NCI-H1436 (cell line): ENCODE data around the gene TLCD3B.
A peak's percentile ranks its signal among the peaks of the same experiment; 100 is the strongest.
"Not testable (repeated sequence)": the region's sequence is repeated elsewhere in the genome, so short reads cannot be mapped to it uniquely, and the experiment has no call there.

ENCODE experiments used
- DNase-seq: peaks from one replicate; lab custom pipeline; 2025; lab: John Stamatoyannopoulos, UW

TLCD3B gene

GRCh38 chr16:30060836-30061554 is 29.9 kb upstream of the TLCD3B start:
- DNase-seq = no peak

- DNase-seq = no peak
These were observed 29.3 kb upstream of the TLCD3B start for GRCh38 chr16:30060346-30060745.

DNA sequence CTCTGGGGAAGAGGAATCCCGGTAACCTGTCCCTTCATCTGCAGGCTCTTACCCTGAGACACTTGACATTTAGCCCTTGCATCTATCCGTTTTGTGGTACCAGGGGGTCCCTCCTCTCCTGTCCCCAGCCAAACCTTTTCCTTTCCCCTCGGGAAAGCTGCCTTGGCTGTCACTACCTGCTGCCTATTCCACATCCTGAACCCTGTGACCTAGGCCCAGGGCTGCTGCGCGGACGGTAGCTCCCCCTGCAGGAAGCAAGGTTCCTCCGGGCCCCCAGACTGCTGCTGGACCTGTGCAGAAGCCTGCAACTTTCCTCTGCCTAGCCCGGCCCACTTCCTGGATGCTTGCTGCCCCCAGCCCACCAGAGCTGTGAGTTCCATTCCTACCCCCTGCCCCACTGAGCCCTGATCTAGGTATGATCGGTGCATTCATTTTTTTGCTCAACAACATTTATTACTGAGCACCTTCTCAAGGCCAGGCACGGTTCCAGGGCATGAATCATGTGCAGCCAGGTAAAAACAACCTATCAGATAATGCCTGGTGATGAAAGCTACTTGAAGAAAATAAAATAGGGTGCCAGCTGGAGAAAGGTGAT is 24.0 kb upstream of the TLCD3B start:
- DNase-seq = no peak

DNA sequence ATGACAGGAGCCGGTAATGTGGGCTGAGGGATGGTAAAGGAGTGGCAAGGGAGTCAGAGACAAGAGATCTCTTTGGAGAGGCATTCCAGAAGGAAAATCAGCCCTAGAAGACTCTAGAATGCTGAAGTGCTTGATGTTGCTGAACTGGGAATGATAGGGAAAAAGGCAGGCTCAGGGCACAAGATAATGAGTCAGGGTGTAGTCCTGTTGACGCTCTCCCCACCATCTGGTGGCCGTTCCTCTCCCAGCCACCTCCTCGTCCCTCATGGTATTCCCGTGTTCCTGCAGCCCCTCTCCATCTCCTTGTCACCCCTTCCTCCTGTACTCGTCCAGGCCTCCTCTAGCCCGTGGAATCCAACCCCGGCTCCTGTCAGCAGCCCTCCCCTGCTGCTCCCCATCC is 23.4 kb upstream of the TLCD3B start:
- no peak for DNase-seq

DNA sequence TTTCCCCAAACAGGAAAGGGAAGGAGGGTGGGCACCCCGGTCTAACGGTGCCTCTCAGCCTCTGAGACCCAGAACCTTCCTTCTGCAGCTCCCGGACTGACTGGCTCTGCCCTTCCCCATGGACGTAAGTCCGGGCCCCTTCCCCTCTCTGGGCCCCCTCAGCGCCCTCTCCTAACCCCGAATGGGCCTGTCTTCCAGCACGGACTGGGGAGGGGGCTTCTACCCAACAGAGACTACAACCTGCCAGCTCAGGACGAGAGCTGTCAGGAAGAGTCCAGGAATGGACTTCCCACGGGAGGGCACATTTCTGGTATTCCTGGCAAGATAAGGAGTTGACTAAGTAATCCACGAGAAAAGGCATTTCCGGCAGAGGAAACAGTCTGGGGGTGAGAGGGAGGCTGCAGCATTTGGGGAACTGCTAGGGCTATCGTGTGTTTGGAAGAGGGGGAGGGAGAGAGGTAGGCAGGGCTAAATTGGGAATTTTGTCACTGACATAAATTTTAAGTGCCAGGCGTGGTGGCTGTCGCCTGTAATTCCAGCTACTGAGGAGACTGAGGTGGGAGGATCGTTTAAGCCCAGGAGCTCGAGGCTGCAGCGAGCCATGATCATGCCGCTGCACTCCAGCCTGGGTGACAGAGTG is 22.4 kb upstream of the TLCD3B start:
- no peak for DNase-seq

DNA sequence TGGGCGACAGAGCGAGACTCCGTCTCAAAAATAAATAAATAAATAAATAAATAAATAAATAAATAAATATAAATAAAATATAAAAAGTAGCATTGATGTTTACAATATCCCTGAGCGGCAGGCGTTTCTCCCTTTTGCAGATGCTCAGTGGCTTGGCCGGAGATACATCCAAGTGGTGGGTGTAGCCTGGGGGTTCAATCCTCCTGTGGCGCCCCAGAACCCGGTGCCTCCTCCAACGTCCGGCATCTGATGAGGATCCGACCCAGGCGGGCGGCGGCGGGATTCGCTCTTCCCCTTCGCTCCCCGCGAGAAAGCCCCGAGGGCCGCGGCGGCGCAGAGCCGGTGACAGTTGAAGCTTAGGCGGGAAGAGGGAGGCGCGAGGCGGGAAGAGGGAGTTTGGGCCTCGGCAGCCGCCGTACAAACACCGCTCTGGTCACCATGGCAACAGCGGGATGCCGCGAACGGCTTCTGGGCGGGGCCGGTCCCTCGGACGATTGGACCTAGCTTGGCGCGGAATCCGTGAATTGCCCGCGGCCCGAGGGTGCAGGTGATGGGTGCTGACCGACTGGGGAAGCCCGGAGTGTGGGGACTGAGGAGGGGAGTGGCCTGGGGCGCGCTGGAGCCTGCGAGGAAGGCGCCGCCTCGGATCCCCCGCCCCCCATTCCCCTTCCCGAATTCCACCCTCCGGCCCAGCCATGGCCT is 21.8 kb upstream of the TLCD3B start:
- peak; percentile 92 for DNase-seq

DNA sequence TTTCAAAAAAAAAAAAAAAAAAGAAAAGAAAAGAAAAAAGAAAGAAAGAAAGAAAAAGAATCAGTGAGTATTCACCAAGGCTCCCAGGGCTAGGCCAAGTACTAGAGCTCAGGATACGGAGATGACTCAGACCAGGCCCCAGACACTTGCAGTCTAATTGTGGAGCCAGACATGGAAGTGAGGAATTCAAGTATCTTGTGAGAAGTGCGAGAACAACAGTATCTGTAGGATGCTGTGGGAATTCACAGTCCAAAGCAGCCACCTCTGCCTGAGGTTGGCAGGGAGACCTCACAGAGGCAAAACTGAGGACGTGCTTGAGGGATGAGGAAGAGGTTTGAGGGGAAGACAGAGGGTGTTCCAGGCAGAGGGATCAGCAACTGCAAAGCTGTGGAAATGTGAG is 20.4 kb upstream of the TLCD3B start:
- DNase-seq = no peak

GRCh38 chr16:30049871-30050270 is 18.8 kb upstream of the TLCD3B start:
- DNase-seq = no peak

- DNase-seq = no peak
These were observed 15.5 kb upstream of the TLCD3B start for GRCh38 chr16:30046588-30046987.

- DNase-seq = no peak
These were observed 15.1 kb upstream of the TLCD3B start for GRCh38 chr16:30046178-30046577.

DNA sequence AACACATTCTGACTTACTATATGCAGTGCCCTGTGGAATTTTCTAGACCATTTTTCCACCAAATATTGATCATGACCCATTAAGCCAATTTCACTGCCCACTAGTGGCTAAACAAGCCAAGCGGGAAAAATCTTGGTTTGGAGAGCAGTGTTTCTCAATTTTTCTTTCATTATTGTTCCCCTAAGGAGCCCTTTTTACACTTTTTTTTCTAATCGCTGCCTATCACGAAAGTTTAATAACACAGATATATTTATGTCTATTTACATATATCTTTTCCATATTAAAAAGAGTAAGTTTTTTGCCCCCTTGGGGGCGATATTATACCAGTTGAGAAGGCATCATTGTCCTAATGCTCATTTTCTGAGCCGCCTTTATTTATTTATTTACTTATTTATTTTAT is 10.8 kb upstream of the TLCD3B start:
- DNase-seq = no peak

- not testable (repeated sequence) for DNase-seq
These were observed 9.6 kb upstream of the TLCD3B start for GRCh38 chr16:30040690-30041089.

DNA sequence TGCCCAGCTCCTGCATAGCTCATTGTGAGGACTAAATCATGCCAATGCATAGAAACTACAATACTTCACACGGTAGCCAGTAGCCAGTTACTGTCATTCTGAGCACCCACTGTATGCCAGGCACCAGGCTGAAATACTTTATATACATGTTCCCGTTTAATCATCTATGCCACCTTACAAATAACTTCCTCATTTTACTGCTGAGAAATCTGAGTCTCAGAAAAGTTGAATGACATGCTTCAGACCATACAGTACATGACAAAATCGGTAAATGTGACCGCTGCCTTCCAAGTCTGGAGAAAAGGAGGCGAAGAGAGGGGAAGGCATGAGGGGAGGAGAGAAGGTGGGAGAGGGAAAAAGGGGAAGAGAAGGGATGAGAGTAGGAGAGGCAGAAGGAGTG is 9.2 kb upstream of the TLCD3B start:
- no peak for DNase-seq

GRCh38 chr16:30033270-30033669 is 2.2 kb upstream of the TLCD3B start:
- no peak for DNase-seq

GRCh38 chr16:30032083-30032819 is 1.2 kb upstream of the TLCD3B start:
- peak; percentile 75 for DNase-seq

DNA sequence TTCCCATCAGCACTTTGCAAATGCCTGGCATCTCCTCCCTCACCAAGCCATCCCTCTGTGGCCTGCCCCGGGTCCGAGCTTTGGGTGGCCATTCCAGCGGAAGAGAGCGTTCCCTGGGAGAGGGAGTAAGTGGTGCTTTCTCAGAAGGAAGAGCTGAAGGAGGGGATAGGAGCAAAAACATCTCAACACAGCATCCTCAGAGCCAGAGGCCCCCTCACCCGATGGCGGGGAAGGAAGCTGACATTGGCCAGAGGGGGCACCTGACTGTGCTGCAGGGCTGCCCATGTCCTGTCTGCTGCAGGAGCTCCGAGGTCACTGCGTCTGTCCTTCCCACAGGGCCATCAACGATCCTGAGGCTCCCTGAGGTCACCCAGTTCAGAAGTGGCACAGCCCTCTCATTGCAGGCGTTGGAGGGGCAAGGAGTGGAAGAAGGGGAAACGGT is 427 bp upstream of the TLCD3B start:
- no peak for DNase-seq

- DNase-seq = no peak
These were observed 923 bp downstream of the TLCD3B start for GRCh38 chr16:30030011-30030685.

GRCh38 chr16:30028438-30029076 is 2.5 kb downstream of the TLCD3B start:
- no peak for DNase-seq

DNA sequence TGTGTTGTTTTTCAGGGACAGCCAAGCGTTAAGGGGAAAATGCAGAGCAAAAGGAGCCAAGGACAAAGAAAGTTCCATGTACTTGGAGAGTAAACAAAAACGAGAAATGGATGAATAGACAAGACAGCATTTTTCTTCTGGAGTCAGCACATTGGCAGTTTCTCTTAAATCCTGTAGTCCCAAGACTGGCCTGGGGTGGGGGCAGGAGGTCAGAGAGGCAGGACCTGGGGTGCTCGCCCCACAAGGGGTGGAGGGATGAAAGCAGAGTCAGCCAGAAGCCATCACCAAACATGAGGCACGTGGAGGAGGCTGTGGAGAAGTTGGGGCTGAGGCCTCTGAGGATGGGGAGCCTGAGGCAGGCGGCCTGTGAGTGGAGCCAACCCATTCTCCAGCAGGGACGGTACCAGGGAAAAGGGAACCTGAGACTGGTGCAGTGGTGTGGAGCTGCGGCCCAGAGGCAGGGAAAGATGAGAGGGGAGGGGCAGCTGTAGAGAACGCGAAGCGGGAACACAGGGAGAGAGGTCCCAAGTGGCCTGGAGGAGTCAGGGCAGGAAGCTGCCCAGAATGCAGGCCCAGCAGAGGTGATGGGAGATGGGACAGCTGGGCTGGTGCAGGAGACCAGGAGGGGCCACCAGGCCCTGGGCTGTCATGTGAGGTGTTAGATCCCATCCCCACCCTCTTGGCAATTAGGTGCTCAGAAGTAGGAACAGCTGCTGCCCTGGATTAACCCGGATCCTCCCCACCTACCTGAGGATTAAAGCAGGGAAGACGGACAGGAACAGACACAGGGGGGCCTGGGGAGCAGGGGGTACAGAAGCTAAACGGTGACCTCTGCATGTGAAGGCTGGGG is 3.3 kb downstream of the TLCD3B start:
- no peak for DNase-seq

DNA sequence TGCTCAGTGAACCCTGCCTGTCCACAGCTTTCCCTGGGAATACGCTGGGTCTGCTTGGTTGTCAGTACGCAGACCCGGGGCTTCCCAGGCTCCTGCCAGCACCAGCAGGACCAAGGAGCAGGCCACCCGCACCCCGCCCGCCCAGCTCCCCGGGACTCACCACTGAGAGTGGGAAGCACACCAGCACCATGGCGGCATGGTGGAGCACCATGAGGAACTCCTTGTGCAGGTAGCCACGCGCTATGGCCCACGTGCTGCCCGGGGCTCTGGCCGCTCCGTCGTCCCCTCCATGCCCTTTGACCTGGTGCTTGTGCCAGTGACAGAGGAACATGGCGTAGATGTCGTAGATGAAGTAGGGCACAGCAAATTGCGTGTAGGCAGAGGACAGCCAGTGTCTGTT is 4.6 kb downstream of the TLCD3B start:
- no peak for DNase-seq
